ENCODE measurements around the gene ACACA.
"Not testable (repeated sequence)": the region's sequence is repeated elsewhere in the genome, so short reads cannot be mapped to it uniquely, and the experiment has no call there.

ACACA gene

GRCh38 chr17:37164057-37164456, 242.6 kb downstream of the ACACA start:
- H3K27ac Mint-ChIP-seq (ENCODE audit: low read depth): no peak overlapping the region
- ATAC-seq (replicated peaks; ENCODE audit: extremely low read depth, poor library complexity, severe bottlenecking) (no peak), DNase-seq (ENCODE audit: low spot score in 2 of 2) (no peak)
- H3K4me3 Mint-ChIP-seq: no peak overlapping the region
- peaks cover 3% of the 10 kb centered on the region for H3K36me3 Mint-ChIP-seq (ENCODE audit: insufficient read depth)
- no peaks in the 10 kb centered on the region for H3K9me3 Mint-ChIP-seq
- no peaks in the 10 kb centered on the region for H3K27me3 Mint-ChIP-seq
- H3K4me1 Mint-ChIP-seq: no peaks in the 10 kb centered on the region

- ATAC-seq (replicated peaks; ENCODE audit: extremely low read depth, poor library complexity, severe bottlenecking) (no peak), DNase-seq (ENCODE audit: low spot score in 2 of 2) (no peak)
- Mint-ChIP-seq H3K36me3 (ENCODE audit: insufficient read depth) (peaks cover 3% of the 10 kb centered on the region), H3K4me1 (no peaks in the 10 kb centered on the region), H3K9me3 (no peaks in the 10 kb centered on the region), H3K4me3 (no peak overlapping the region), H3K27ac (ENCODE audit: low read depth) (no peak overlapping the region), H3K27me3 (no peaks in the 10 kb centered on the region)
Measured at GRCh38 chr17:37162800-37163199, 243.8 kb downstream of the ACACA start.

DNA sequence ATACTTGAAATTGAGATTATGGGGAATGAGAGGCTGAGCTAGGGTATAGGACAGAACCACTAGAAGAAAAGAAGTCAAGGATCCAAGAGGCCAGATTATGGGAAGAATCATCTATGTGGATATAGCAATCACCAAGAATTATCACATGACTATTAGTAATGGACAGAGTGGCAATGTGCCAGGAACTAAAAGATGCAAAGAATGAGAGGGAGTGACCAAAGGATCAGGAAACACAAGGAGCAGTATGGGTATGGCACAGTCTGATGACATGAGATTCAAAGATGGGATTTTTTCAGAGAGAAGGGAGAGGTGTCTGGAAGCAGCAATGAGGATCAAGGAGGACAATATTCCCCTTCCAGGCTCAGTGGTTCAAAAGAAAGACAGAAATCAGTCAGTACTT, 245.7 kb downstream of the ACACA start:
- H3K4me1 Mint-ChIP-seq: no peaks in the 10 kb centered on the region
- ATAC-seq (replicated peaks; ENCODE audit: extremely low read depth, poor library complexity, severe bottlenecking) (no peak), DNase-seq (ENCODE audit: low spot score in 2 of 2) (no peak)
- no peak overlapping the region for H3K4me3 Mint-ChIP-seq
- H3K36me3 Mint-ChIP-seq (ENCODE audit: insufficient read depth): peaks cover 3% of the 10 kb centered on the region
- H3K27ac Mint-ChIP-seq (ENCODE audit: low read depth): no peak overlapping the region
- H3K27me3 Mint-ChIP-seq: no peaks in the 10 kb centered on the region
- H3K9me3 Mint-ChIP-seq: no peaks in the 10 kb centered on the region

DNA sequence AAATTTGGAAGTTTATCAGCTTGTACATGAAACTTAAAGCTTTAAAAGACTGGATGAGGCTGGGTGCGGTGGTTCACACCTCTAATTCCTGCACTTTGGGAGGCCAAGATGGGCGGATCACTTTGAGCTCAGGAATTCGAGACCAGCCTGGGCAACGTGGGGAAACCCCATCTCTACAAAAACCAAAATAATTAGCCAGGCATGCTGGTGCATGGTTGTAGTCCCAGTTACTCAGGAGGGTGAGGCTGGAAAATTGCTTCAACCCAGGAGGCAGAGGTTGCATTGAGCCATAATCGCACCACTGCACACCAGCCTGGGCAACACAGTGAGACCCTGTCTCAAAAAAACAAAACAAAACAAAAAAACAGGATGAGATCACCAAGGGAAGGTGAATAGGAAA, 248.3 kb downstream of the ACACA start:
- no peaks in the 10 kb centered on the region for H3K27me3 Mint-ChIP-seq
- no peak overlapping the region for H3K27ac Mint-ChIP-seq (ENCODE audit: low read depth)
- H3K4me1 Mint-ChIP-seq: no peaks in the 10 kb centered on the region
- no peaks in the 10 kb centered on the region for H3K9me3 Mint-ChIP-seq
- ATAC-seq (replicated peaks; ENCODE audit: extremely low read depth, poor library complexity, severe bottlenecking) (no peak), DNase-seq (ENCODE audit: low spot score in 2 of 2) (no peak)
- H3K4me3 Mint-ChIP-seq: no peak overlapping the region
- H3K36me3 Mint-ChIP-seq (ENCODE audit: insufficient read depth): peaks cover 3% of the 10 kb centered on the region

DNA sequence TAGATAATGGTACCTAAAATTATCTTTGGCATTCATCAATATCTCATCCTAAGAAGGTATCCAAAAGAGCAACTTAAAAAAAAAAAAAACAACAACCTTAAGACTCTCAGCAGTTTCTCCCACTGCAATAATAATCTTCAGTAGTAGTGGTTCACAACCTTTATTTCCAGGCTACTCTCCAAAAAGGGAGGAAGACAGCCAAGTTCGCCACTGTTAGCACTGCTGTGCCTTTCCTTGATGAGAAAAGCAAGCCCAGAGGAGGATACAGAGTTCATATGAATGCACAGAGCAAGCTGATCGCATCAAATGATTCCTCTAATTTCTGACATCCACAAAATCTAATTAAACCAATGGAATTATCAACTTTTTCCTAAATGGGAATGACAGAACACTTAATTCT, 258.5 kb downstream of the ACACA start:
- no peaks in the 10 kb centered on the region for H3K9me3 Mint-ChIP-seq
- H3K36me3 Mint-ChIP-seq (ENCODE audit: insufficient read depth): peaks cover 3% of the 10 kb centered on the region
- no peak overlapping the region for H3K27ac Mint-ChIP-seq (ENCODE audit: low read depth)
- no peaks in the 10 kb centered on the region for H3K27me3 Mint-ChIP-seq
- ATAC-seq (replicated peaks; ENCODE audit: extremely low read depth, poor library complexity, severe bottlenecking) (no peak), DNase-seq (ENCODE audit: low spot score in 2 of 2) (no peak)
- no peaks in the 10 kb centered on the region for H3K4me1 Mint-ChIP-seq
- no peak overlapping the region for H3K4me3 Mint-ChIP-seq

DNA sequence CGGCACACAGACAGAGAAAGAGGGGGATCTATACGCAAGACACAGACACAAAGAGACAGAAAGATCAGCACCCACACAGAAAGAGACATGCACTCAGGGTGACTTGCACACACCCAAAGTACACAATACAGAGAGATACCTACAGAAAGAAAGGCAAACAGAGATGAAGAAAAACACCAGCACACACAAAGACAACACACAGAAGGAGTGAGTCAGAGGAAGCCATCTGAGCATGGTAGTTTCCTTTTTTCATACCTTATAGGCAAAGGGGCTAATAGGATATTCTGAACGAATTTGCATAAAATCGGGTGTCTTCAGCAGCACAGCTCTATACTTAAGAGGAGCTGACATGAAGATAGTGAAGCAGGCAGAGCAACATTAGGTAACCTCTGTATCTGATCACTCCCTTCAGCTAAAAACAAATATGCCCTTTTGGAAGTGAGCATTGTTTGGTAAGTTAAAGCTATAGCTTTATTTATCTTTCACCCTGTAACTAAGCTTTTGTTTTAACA, 259.3 kb downstream of the ACACA start:
- no peaks in the 10 kb centered on the region for H3K27me3 Mint-ChIP-seq
- no peak overlapping the region for H3K4me3 Mint-ChIP-seq
- DNase-seq (ENCODE audit: low spot score in 2 of 2): no peak
- H3K27ac Mint-ChIP-seq (ENCODE audit: low read depth): no peak overlapping the region
- no peaks in the 10 kb centered on the region for H3K9me3 Mint-ChIP-seq
- peaks cover 3% of the 10 kb centered on the region for H3K36me3 Mint-ChIP-seq (ENCODE audit: insufficient read depth)
- no peak for ATAC-seq (replicated peaks; ENCODE audit: extremely low read depth, poor library complexity, severe bottlenecking)
- H3K4me1 Mint-ChIP-seq: no peaks in the 10 kb centered on the region

DNA sequence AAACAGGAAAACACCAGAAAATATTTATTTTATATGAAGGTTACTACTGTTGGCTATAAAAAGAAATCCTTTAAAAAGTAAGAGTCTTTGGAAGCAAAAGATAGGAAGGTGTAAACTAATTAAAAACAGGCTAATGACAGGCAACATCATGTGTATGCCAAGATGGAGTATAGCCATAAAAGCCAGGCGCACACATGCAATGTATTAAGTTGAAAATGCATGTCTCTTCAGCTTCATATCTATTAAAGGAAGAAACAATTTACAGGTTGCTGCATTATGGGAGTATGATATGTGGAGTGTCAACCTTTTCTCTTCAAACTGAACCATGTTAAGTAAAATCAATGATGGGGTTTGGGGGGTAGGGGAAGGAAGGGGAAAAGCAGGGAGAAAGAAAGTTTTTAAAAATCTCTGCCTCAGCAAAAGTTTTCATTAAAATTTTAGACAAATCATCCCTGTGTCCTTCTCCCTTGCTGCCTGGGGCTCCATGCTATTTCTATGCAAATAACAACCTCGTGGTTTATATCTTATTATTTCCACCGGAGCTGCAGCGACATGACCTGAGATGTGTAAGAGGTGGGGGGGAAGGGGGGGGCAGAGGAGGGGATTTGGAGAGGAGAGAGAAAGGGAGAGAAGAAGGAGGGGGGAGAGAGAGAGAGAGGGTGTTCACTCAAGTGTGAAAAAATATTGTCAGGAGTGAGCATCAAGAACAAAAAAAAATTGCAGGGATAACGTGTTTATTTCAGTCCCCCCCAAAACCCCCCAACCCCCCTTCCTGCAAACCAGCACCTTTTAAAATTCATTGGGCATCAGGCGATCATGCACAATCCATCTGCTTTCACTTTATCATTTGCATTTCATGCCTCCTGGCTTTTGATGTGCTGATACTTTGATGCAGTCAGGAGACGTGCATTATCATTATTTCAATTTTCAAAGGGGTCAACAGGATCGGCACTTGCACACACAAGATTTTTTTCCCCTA, 260.3 kb downstream of the ACACA start:
- DNase-seq (ENCODE audit: low spot score in 2 of 2) (no peak), ATAC-seq (replicated peaks; ENCODE audit: extremely low read depth, poor library complexity, severe bottlenecking) (no peak)
- H3K27me3 Mint-ChIP-seq: no peaks in the 10 kb centered on the region
- no peaks in the 10 kb centered on the region for H3K4me1 Mint-ChIP-seq
- H3K9me3 Mint-ChIP-seq: no peaks in the 10 kb centered on the region
- peaks cover 3% of the 10 kb centered on the region for H3K36me3 Mint-ChIP-seq (ENCODE audit: insufficient read depth)
- H3K4me3 Mint-ChIP-seq: no peak overlapping the region
- no peak overlapping the region for H3K27ac Mint-ChIP-seq (ENCODE audit: low read depth)

- DNase-seq (ENCODE audit: low spot score in 2 of 2): no peak
- no peaks in the 10 kb centered on the region for H3K4me1 Mint-ChIP-seq
- peak overlapping the region; percentile 17 for H3K27ac Mint-ChIP-seq (ENCODE audit: low read depth)
- no peak overlapping the region for H3K4me3 Mint-ChIP-seq
- H3K36me3 Mint-ChIP-seq (ENCODE audit: insufficient read depth): peaks cover 6% of the 10 kb centered on the region
- no peaks in the 10 kb centered on the region for H3K27me3 Mint-ChIP-seq
- no peak for ATAC-seq (replicated peaks; ENCODE audit: extremely low read depth, poor library complexity, severe bottlenecking)
- no peaks in the 10 kb centered on the region for H3K9me3 Mint-ChIP-seq
Measured at GRCh38 chr17:37144075-37144701, 262.4 kb downstream of the ACACA start.

DNA sequence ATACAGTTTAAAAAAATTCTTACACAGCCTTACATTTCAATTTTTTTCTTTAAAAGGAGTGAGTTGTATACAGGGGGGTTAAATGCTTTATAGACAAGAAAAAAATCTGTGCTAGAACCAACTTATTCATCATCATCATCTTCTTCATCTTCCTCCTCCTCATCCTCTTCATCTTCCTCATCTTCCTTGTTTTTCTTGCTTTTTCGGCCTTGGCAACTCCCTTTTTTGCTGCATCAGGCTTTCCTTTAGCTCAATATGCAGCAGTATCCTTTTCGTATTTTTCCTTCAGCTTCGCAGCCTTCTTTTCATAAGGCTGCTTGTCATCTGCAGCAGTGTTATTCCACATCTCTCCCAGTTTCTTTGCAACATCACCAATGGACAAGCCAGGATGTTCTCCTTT, 263.1 kb downstream of the ACACA start:
- not testable (repeated sequence) for DNase-seq (ENCODE audit: low spot score in 2 of 2); H3K36me3 Mint-ChIP-seq (ENCODE audit: insufficient read depth); H3K4me3 Mint-ChIP-seq; H3K27me3 Mint-ChIP-seq; H3K9me3 Mint-ChIP-seq; ATAC-seq (replicated peaks; ENCODE audit: extremely low read depth, poor library complexity, severe bottlenecking); H3K4me1 Mint-ChIP-seq; H3K27ac Mint-ChIP-seq (ENCODE audit: low read depth)

DNA sequence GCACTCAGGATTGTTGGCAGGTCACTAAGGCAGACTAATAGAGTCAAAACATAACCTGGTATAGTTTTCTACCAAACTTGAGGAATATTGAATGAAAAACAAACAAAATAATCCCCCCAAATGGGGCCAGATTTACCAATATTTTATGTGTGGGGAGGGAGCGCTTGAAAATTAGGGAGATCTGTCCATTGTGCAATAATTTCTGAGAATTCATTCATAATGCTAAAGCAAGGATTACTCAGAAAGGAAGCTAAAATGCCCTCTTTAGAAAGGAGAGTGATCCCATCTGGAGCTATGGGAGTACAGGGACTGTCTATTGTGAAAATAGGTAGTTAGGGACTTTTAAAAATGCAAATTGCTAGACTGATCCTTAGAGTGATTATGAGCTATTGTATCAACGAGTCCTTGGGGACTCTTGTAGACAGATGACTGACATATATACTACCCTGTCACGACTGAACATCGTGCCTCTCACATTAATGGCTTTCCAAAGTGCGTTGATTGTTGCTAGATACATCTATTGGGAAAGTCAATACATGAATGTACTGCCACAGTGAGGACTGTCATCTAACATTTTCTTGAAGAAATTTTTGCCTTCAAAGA, 264.2 kb downstream of the ACACA start:
- H3K27me3 Mint-ChIP-seq: no peaks in the 10 kb centered on the region
- H3K4me3 Mint-ChIP-seq: no peak overlapping the region
- DNase-seq (ENCODE audit: low spot score in 2 of 2): no peak
- H3K27ac Mint-ChIP-seq (ENCODE audit: low read depth): no peak overlapping the region
- no peaks in the 10 kb centered on the region for H3K4me1 Mint-ChIP-seq
- no peaks in the 10 kb centered on the region for H3K9me3 Mint-ChIP-seq
- no peak for ATAC-seq (replicated peaks; ENCODE audit: extremely low read depth, poor library complexity, severe bottlenecking)
- peaks cover 6% of the 10 kb centered on the region for H3K36me3 Mint-ChIP-seq (ENCODE audit: insufficient read depth)

GRCh38 chr17:37138571-37139120, 268.0 kb downstream of the ACACA start:
- DNase-seq (ENCODE audit: low spot score in 2 of 2): no peak
- ATAC-seq (replicated peaks; ENCODE audit: extremely low read depth, poor library complexity, severe bottlenecking): no peak
- Mint-ChIP-seq H3K4me3 (no peak overlapping the region), H3K36me3 (ENCODE audit: insufficient read depth) (peaks cover 4% of the 10 kb centered on the region), H3K27ac (ENCODE audit: low read depth) (no peak overlapping the region), H3K4me1 (no peaks in the 10 kb centered on the region), H3K9me3 (no peaks in the 10 kb centered on the region), H3K27me3 (no peaks in the 10 kb centered on the region)

GRCh38 chr17:37137906-37138514, 268.6 kb downstream of the ACACA start:
- no peak for ATAC-seq (replicated peaks; ENCODE audit: extremely low read depth, poor library complexity, severe bottlenecking)
- no peaks in the 10 kb centered on the region for H3K4me1 Mint-ChIP-seq
- H3K27ac Mint-ChIP-seq (ENCODE audit: low read depth): no peak overlapping the region
- no peak for DNase-seq (ENCODE audit: low spot score in 2 of 2)
- H3K4me3 Mint-ChIP-seq: no peak overlapping the region
- peaks cover 4% of the 10 kb centered on the region for H3K36me3 Mint-ChIP-seq (ENCODE audit: insufficient read depth)
- H3K9me3 Mint-ChIP-seq: no peaks in the 10 kb centered on the region
- H3K27me3 Mint-ChIP-seq: no peaks in the 10 kb centered on the region

Measured in central memory CD8-positive, alpha-beta T cell (primary cell).